NCI-H1092 treated with DMSO at 0.1 percent for 48 hours (cell line): Measurements from ENCODE around the gene ETV2.
"Not testable (repeated sequence)": the region's sequence is repeated elsewhere in the genome, so short reads cannot be mapped to it uniquely, and the experiment has no call there.

ENCODE experiments used
- DNase-seq: peaks from one replicate; lab custom pipeline; 2025; lab: John Stamatoyannopoulos, UW

The ETV2 gene, protein sequence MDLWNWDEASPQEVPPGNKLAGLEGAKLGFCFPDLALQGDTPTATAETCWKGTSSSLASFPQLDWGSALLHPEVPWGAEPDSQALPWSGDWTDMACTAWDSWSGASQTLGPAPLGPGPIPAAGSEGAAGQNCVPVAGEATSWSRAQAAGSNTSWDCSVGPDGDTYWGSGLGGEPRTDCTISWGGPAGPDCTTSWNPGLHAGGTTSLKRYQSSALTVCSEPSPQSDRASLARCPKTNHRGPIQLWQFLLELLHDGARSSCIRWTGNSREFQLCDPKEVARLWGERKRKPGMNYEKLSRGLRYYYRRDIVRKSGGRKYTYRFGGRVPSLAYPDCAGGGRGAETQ

DNA sequence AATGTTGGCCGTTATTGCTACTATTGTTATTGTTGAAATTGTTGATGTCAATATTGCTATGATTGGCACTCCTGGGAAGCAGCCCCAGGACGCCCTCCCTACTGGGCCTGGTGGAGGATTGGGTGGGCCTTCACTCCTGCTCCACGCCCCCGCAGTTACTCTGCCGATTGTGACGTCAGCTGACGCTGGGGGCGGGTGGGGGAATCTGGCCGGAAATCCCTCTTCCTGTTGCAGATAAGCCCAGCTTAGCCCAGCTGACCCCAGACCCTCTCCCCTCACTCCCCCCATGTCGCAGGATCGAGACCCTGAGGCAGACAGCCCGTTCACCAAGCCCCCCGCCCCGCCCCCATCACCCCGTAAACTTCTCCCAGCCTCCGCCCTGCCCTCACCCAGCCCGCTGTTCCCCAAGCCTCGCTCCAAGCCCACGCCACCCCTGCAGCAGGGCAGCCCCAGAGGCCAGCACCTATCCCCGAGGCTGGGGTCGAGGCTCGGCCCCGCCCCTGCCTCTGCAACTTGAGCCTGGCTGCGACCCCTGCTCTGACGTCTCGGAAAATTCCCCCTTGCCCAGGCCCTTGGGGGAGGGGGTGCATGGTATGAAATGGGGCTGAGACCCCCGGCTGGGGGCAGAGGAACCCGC is at the start of gene ETV2:
TSS of gene ETV2 (plus strand) at position 231 of the 637 bp plus-strand sequence. CDS start 716 bp downstream, outside the sequence.
- no peak for DNase-seq

DNA sequence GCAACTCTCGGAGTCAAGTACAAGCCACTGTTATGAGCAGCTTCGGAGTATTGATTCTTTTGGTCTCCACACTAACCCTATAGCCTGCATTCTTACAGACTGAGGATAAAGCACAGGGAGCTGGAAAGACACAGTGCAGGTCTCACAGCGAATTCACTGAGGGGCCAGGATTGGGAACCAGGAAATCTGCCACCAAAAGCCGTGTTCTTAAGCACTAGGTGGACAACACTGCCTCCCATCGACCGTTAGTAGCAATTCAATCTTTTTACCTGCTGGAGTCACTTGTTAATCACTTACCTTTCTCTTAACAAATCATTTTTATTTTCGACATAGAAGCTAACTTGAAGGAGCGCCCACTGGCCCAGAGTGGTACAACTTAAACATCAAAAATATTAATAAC is 49.3 kb upstream of the ETV2 start:
- peak; percentile 42 for DNase-seq

DNA sequence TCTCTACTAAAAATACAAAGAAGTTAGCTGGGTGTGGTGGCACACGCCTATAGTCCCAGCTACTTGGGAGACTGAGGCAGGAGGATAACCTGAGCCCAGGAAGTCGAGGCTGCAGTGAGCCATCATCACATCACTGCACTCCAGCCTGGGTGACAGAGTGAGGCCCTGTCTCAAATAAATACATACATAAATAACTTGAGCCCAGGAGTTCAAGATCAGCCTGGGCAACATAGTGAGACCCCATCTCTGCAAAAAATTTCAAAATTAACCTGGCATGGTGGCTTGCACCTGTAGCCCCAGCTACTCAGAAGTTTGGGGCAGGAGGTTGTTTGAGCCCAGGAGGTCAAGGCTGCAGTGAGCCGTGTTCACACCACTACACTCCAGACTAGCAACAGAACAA is 46.5 kb upstream of the ETV2 start:
- not testable (repeated sequence) for DNase-seq

DNA sequence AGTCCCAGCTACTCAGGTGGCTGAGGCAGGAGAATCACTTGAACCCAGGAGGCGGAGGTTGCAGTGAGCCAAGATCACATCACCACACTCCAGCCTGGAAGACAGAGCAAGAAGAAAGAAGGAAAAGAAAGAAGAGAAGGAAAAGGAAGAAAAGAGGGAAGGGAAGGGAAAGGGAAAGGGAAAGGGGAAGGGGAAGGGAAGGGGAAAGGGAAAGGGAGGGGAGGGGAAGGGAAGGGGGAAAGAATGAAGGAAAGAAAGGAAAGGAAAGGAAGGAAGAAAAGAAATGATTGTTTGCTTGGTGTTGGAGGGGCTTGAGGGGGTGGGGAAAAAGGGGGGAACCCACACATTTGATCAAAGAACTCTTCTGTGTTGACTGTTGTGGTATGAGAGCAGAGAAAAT is 45.6 kb upstream of the ETV2 start:
- DNase-seq: no peak

DNA sequence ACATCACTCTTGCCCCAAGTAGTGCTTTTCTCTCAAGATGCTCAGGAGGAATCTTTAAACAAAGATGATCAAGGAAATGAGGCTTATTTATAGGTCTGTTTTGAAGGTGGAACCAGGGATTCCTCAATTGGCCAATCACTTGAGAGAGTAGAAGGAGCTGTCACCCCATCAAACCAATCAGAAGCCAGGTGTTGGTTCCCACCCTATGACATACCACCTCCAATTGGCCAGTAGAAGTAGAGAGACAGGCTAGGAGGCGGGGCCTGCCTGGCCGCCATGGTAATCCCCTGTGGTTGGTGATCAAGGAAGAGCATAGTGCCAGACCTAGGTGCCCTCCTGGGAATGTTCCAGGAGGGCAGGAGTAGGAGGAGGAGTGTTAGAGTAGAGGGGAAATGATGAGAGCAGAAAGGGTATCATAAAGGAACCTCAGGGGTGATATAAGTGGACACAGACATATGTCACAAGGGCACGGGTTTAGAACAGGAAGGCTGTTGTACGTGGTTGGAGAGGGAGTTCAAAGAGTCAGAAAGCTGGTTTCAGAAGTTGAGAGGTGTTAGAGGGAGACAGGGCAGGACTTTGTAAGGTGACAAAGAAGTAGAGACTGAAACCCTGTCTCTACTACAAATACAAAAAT is 45.1 kb upstream of the ETV2 start:
- DNase-seq: no peak

DNA sequence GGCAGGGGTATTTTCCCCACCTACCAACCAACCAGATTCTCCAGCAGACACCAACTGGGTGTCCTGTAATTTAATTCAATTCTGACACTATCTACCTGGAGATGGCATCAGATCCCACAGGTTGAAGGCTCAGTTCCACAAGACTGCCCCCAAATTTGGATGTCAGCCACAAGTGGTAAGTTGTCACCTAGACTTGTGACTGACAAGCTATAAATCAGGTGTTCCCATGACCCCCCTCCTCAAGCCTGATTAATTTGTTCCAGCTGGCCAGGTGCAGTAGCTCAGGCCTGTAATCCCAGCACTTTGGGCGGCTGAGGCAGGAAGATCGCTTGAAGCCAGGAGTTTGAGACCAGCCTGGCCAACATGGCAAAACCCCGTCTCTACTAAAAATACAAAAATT is 39.6 kb upstream of the ETV2 start:
- no peak for DNase-seq

DNA sequence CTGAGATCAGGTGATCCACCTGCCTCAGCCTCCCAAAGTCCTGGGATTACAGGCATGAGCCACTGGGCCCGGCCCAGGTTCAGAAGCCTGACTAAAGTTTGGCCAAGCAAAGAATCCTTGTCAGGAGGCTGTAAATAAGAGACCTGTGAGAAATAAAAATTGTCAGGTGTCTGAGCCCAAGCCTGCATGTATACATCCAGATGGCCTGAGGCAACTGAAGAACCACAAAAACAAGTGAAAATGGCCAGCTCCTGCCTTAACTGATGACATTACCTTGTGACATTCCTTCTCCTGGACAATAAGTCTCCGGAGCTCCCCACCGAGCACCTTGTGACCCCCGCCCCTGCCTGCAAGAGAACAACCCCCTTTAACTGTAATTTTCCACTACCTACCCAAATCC is 37.1 kb upstream of the ETV2 start:
- not testable (repeated sequence) for DNase-seq

DNA sequence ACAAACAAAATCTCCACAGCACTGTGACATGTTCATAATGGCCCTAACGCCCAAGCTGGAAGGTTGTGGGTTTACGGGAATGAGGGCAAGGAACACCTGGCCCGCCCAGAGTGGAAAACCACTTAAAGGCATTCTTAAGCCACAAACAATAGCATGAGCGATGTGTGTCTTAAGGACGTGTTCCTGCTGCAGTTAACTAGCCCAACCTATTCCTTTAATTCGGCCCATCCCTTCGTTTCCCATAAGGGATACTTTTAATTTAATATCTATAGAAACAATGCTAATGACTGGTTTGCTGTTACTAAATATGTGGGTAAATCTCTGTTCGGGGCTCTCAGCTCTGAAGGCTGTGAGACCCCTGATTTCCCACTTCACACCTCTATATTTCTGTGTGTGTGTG is 34.4 kb upstream of the ETV2 start:
- not testable (repeated sequence) for DNase-seq

DNA sequence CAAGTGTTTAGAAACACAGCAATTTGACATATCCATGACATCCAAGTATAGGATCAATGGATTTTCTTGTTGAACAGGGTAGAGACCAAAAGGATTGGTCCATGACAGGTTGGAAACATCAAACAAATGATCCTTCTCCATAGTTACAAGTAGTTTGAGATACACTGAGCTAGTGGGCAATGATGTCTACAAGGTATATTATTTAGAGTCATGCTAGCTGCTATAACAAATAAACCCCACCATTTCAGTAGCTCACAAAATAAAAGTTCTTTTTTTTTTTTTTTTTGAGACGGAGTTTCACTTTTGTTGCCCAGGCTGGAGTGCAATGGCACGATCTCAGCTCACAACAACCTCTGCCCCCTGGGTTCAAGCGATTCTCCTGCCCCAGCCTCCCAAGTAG is 33.9 kb upstream of the ETV2 start:
- no peak for DNase-seq

DNA sequence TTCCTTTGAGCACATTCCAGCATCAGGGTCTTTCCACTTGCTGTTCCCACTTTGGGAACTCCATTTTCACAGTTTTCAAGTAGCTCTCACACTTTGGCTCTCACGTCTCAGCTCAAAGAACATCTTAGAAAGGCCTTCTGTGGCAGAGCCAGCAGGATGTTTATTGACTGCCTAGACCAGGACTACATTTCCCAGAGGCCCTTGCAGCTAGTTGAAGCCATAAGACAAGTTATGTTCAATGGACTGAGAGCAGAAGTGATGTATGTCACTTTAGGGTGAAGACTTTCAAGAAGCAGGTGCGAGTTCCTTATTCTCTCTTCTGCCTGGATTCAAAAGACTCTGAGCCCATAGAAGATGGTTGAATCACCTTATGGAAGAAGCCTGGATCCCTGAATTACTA is 33.3 kb upstream of the ETV2 start:
- DNase-seq: no peak

DNA sequence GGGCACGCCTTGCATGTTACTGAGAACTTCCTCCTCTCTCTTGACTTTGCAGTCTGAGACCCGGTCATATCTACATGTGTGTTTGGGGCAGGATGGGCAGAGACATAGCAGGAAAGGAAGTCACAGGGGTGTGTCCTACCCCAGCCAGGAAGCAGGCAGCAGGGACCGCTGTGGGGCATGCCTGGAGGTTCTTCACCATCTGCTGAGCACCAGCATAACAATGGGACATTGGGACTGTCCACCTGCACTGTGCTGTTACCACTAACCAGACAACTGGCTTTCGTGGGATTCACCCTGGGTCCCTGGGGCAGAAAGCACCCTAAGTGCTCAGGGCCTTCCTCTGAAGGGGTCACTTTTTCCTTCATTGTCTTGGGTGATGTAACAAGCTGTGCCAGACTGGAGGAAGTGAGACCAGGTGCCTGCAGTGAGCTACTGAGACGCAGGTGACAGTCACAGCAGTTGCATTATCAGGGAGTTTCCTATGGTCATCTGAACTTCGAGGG is 31.6 kb upstream of the ETV2 start:
- no peak for DNase-seq

DNA sequence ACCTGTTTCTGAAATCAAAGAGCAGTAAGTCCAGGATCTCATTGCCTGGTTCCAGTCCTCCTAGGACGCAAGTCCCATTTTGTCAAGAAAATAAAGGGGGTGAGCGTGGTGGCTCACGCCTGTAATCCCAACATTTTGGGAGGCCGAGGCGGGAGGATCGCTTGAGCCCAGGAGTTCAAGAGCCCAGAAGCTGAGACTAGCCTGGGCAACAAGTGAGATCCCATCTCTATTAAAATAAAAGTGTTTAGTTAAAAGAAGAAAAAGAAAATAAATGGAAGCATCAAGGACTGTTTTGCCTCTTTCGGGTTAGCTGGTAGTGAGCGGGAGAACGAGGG is 29.4 kb upstream of the ETV2 start:
- no peak for DNase-seq

DNA sequence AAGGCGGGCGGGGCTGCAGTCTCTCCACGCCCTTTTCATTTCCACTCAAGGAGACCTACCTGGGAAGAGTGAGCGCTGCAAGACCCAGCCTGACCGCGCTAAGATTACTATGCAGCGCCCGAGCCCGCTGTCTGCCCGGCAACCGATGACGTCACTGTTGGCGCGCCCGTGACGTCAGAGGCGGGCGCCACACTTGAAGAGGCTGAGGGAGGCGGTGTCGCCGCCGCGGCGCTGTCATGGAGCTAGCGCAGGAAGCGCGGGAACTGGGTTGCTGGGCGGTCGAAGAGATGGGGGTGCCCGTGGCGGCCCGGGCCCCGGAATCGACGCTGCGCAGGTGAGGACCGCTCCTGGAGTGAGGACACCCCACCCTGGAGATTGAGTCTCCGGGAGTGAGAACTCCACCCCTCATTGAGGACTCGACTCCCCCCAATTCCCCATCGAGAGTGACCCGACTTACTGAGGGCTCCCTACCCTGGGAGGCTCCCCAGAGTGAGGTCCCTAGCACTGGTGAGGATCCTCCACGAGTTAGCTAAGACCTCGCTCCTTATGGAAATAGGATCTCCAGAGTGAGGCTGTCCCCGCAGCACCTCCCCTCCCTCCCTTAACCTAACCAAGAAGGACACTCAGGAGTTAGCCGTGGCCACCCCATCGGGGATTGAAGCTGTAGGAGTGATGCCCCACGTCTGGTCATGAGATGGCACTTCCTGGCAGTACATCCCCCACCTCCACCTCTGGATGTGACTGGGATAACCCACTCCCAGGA is 28.8 kb upstream of the ETV2 start, which contains the start of gene HAUS5:
TSS of gene HAUS5 (plus strand) at position 177 of the 763 bp plus-strand sequence. CDS start at position 237, 60 bp downstream.
- DNase-seq: peak; percentile 74

DNA sequence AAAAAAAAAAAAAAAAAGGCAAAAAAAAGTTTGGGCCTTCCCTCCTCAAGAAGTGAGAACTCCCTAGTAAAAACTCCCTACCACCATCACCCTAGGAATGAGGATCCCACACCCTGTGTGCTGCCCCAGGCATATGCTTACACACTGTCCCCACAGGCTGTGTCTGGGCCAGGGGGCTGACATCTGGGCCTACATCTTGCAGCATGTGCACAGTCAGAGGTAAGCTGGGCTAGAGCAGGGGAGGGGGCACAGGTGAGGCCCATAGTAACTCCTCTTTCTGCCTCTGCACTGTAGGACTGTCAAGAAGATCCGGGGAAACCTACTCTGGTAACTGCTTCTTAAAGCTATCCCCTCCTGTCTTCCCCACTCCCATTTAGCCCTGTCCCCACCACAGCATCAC is 28.0 kb upstream of the ETV2 start:
- no peak for DNase-seq

DNA sequence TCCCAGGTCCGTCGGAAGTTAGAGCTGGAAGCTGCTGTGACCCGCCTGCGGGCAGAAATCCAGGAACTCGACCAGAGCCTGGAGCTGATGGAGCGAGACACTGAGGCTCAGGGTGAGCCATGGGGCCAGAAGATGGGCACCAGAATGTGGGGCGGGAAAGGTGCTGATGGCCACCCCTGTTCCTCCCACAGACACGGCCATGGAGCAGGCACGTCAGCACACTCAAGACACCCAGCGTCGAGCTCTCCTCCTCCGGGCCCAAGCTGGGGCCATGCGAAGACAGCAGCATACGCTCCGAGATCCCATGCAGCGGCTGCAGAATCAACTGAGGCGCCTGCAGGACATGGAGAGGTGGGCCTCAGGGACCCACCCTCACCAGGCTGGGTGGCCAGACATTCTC is 26.5 kb upstream of the ETV2 start:
- no peak for DNase-seq

DNA sequence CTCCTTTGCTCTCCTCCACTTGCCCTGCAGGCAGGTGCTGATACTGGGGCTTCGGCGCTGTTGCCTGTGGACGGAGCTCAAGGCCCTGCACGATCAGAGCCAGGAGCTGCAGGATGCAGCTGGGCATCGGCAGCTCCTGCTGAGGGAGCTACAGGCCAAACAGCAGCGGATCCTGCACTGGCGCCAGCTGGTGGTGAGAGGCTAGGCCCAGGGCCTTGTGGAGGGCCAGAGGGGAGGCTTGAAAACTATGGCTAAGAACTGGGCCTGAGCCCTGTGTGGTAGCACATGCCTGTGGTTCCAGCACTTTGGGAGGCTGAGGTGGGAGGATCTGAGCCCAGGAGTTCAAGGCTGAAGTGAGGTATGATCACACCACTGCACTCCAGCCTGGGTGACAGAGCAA is 22.7 kb upstream of the ETV2 start:
- DNase-seq: no peak

DNA sequence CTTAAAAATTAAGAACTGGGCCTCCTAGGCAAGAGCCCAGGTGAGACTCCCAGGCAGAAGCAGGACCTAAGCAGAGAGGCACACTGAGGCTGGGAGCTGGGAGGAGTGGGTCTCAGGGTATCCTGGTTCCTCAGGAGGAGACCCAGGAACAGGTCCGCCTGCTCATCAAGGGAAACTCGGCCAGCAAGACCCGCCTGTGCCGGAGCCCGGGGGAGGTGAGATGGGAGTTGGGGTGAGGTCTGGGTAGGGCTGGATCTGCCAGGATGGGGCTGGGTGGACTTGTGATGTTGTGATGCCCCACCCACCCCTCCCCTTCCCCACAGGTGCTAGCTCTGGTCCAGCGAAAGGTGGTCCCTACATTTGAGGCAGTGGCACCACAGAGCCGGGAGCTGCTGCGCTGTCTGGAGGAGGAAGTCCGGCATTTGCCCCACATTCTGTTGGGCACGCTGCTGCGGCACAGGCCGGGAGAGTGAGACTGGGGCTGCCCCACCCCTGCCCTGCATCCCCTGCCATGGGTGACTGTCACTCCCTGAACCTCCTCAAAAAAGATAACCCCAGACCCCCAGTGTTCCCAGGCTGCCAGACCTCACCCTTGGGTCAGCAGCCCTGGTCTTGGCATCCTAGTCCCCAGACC is 22.1 kb upstream of the ETV2 start:
- no peak for DNase-seq

DNA sequence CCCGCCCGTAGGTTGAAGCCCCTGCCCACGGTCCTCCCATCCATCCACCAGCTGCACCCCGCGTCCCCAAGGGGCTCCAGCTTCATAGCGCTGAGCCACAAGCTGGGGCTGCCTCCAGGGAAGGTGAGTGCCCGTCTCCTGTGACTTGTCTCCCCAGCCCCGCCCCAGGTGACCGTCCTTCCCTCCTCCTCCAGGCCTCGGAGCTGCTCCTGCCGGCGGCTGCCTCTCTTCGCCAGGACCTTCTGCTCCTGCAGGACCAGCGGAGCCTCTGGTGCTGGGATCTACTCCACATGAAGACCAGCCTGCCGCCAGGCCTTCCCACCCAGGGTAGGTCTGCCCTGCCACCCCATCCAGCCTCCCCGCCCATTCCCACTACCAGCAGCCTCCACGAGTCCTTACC is 21.5 kb upstream of the ETV2 start:
- no peak for DNase-seq

DNA sequence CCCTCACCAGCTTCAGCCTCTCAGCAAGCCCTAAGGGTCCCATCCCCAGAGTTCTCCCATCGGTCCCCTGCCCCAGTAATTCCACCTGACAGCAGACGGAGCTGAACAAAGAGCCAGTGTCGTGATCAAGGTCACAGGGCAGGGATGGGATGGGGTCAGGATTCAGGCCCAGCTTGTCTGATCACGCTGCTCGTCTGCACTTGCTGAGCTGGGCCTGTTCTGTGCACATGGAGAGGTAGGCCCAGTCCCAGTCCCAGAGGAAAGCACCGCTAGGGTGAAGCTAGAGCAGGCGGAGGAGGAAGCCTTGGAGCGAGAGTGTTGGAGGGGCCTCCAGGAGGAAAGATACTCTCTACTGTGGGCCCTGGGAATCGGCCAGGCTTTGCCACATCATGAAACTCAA is 19.8 kb upstream of the ETV2 start:
- no peak for DNase-seq

DNA sequence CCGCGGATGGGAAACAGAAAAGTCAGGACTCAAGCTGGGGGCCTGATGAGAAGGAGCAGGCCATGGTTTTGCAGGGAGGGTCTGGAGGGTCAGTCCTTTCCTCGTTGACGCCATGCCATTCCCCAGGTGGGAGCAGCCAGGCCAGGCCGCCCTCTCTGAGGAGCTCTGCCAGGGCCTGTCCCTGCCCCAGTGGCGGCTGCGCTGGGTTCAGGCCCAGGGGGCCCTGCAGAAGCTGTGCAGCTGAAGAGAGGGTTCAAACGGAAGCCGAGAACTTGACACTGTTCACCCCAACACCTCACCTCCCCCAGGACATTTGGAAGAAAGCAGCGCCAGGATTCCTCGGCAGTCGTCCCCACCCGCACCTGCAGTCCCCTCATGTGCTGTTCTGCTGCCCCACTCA is 18.8 kb upstream of the ETV2 start:
- no peak for DNase-seq

DNA sequence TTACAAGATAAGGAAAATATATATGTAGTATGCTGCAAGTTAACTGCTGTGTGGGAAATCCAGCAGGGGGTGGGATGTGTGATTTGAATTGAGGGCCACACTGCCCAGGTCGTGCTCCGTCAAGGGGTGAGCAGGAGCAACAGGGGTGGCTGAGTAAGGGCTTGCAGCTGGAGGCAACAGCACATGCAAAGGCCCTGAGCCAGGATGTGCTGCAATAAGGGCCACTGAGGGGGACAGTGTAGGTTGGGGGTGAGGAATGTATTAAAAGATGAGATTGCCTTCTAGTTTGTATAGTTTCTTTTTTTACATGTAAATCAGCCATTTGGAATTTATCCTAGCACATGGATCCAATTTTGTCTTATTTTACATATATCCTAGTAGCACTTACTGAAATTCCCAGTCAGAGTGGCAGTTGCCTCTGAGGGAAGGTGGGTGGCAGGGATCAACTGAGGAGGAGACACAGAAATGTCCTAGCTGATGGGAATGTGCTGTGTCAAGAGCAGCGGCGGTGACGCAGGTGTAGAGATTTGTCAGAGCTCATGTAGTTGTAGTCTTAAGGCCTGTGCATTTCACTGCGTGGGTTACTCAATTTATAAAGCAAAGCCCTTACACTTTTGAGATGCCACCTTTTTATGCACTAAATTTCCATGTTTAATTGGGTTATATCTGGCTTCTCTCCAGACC is 18.1 kb upstream of the ETV2 start:
- DNase-seq: no peak

DNA sequence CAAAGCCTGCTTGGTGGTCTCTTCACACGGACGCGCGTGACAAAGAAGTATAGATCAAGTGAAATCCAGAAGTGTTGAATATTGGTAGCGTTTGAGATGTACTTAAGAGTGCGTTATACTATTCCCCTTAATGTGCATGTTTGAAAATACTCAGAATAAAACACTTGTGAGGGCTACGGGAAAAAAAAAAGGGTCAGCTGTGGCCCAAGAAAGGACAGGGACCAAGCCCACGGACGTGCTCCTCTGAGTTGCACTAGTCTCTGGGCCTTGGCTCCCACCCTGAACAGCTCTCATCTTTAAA is 13.3 kb upstream of the ETV2 start:
- no peak for DNase-seq
